Stimulated activated CD4-positive, alpha-beta T cell treated with anti-CD3 and anti-CD28 coated beads, TNF-alpha, amount 100 ng/mL, for 24 hours (primary cell): Measurements from ENCODE around the gene MIS12.

ENCODE experiments used
- DNase-seq, 3 experiments: peaks; one replicate each; pipeline ENCODE4 v3.0.0-alpha.2; 2020; ENCODE audit warnings: low read depth in 3 of 3

Gene MIS12

GRCh38 chr17:5533486-5534315 is 47.3 kb downstream of the MIS12 start:
- DNase-seq = no peak

- no peak for DNase-seq
These were observed 49.1 kb downstream of the MIS12 start for GRCh38 chr17:5535436-5535835.

- DNase-seq = no peak
These were observed 50.7 kb downstream of the MIS12 start for GRCh38 chr17:5536866-5537650.

- no peak for DNase-seq
These were observed 52.9 kb downstream of the MIS12 start for GRCh38 chr17:5539286-5539685.

GRCh38 chr17:5540321-5540720 is 54.0 kb downstream of the MIS12 start:
- no peak for DNase-seq
